ENCODE measurements around the gene FAM120A. TPM values are rescaled to one million over a fixed set of nuclear protein-coding genes. Genes with fewer than 3 reads are reported as not detected.

The FAM120A gene
- total RNA-seq, 5 donors from 2014 or later (not counting 1 experiment from before 2014, with no cell fraction given) = 76.0 to 96.3 (median 93.5) TPM

- Mint-ChIP-seq H3K4me1 (peaks cover 34 to 55% (median 54%) of the 10 kb centered on the region in 3 donors), H3K27ac (no peak overlapping the region), H3K27me3 (no peaks in the 10 kb centered on the region), H3K9me3 (no peaks in the 10 kb centered on the region), H3K4me3 (no peak overlapping the region), H3K36me3 (peaks cover 42% of the 10 kb centered on the region)
- Histone ChIP-seq H3K36me3 (ENCODE audit: control insufficient read depth in 2 of 2, extremely low read depth in 1 of 2, insufficient read depth in 1 of 2, low read length in 1 of 2) (peaks cover 2 to 35% of the 10 kb centered on the region in 2 donors), H3K9me3 (no peaks in the 10 kb centered on the region), H3K4me1 (ENCODE audit: control insufficient read depth in 1 of 2, extremely low read depth in 1 of 2, insufficient read depth in 2 of 2, low read length in 2 of 2) (peaks cover 2 to 6% of the 10 kb centered on the region in 2 experiments), H3K4me3 (ENCODE audit: control insufficient read depth in 1 of 2, extremely low read depth in 1 of 2, low read length in 1 of 2) (no peak overlapping the region), H3K27me3 (replicated peaks in 1 of 2; ENCODE audit: control insufficient read depth in 2 of 2, extremely low read depth in 1 of 2, insufficient read depth in 2 of 2, low read length in 1 of 2) (no peaks in the 10 kb centered on the region), H3K27ac (ENCODE audit: low read length) (no peak overlapping the region)
- DNase-seq (no peak), ATAC-seq (replicated peaks in 1 of 4) (no peak)
- WGBS (ENCODE audit: insufficient coverage) = 100% methylated on average over 2 of the region's 5 CpGs
- POLR2A ChIA-PET = no interaction called here
- CTCF ChIA-PET = no interaction called here
These were observed 21.9 kb downstream of the FAM120A start for GRCh38 chr9:93473411-93473810.

DNA sequence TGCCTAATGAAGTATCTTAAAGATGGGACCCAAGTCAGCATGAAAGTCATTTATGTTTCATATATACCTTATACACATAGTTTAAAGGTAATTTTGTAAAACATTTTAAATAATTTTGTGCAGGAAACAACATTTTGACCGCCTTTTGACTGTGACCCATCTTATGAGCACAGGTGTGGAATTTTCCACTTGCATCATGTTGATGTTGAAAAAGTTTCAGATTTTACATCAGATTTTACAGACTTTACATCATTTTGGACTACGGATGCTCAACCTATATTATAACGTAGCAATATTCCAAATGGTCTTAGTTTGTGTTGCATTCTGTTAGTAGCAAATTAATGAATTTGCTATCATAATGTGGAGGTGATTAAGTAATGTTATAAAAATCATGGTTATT lies 23.6 kb downstream of the FAM120A start:
- Mint-ChIP-seq H3K27ac (no peak overlapping the region), H3K4me1 (peaks cover 25 to 48% (median 47%) of the 10 kb centered on the region in 3 donors), H3K36me3 (peaks cover 47% of the 10 kb centered on the region), H3K9me3 (no peaks in the 10 kb centered on the region), H3K27me3 (no peaks in the 10 kb centered on the region), H3K4me3 (no peak overlapping the region)
- CTCF ChIA-PET = interaction anchor here in 1 of 2 donors (0.6 kb wide), 2 partner anchors 211 to 1412 kb away, joined by 3 read pairs; no protein-coding TSS in a partner anchor
- Histone ChIP-seq H3K4me1 (ENCODE audit: control insufficient read depth in 1 of 2, extremely low read depth in 1 of 2, insufficient read depth in 2 of 2, low read length in 2 of 2) (no peaks in the 10 kb centered on the region), H3K9me3 (no peaks in the 10 kb centered on the region), H3K27me3 (replicated peaks in 1 of 2; ENCODE audit: control insufficient read depth in 2 of 2, extremely low read depth in 1 of 2, insufficient read depth in 2 of 2, low read length in 1 of 2) (no peaks in the 10 kb centered on the region), H3K27ac (ENCODE audit: low read length) (no peak overlapping the region), H3K4me3 (ENCODE audit: control insufficient read depth in 1 of 2, extremely low read depth in 1 of 2, low read length in 1 of 2) (no peak overlapping the region), H3K36me3 (ENCODE audit: control insufficient read depth in 2 of 2, extremely low read depth in 1 of 2, insufficient read depth in 1 of 2, low read length in 1 of 2) (peaks cover 2 to 35% of the 10 kb centered on the region in 2 donors)
- DNase-seq (no peak), ATAC-seq (replicated peaks in 1 of 4) (no peak)
- POLR2A ChIA-PET = interaction anchor here in 1 of 2 donors (0.6 kb wide), 1 partner anchor 205 kb away, joined by 3 read pairs; no protein-coding TSS in a partner anchor
- no CpG with 5 or more reads among the region's 3 CpGs for WGBS (ENCODE audit: insufficient coverage)

DNA sequence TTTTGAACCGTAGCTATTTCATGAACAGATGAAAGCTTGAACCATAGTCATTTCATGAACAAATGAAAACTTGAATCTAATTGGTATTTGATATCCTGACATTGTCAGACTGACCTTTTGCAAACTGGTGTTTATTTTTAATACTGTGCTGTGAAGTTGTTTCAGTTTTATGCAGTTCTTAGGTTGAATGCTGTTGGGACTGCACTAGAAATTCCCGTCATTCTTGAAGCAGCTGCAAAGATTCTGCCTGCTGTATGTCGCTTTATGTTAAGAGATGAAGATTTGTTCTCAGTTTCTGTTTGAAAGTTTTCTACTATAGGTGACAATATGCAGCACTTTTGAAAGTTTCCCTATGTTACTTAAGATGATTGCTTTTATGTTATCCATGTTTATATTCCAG lies 24.4 kb downstream of the FAM120A start:
- H3K4me1 ChIP-seq (ENCODE audit: control insufficient read depth in 1 of 2, extremely low read depth in 1 of 2, insufficient read depth in 2 of 2, low read length in 2 of 2) = peaks cover 0 to 2% of the 10 kb centered on the region in 2 experiments
- H3K27ac ChIP-seq (ENCODE audit: low read length) = no peak overlapping the region
- POLR2A ChIA-PET = no interaction called here
- Mint-ChIP-seq H3K36me3 (peaks cover 46% of the 10 kb centered on the region), H3K27ac (no peak overlapping the region), H3K27me3 (no peaks in the 10 kb centered on the region), H3K4me3 (no peak overlapping the region), H3K9me3 (no peaks in the 10 kb centered on the region), H3K4me1 (peaks cover 25 to 45% (median 44%) of the 10 kb centered on the region in 3 donors)
- 83% methylated on average over 1 of the region's 3 CpGs for WGBS (ENCODE audit: insufficient coverage)
- H3K27me3 ChIP-seq (replicated peaks in 1 of 2; ENCODE audit: control insufficient read depth in 2 of 2, extremely low read depth in 1 of 2, insufficient read depth in 2 of 2, low read length in 1 of 2) = no peaks in the 10 kb centered on the region
- ATAC-seq (replicated peaks in 1 of 4) (no peak), DNase-seq (no peak)
- peaks cover 5 to 37% of the 10 kb centered on the region in 2 donors for H3K36me3 ChIP-seq (ENCODE audit: control insufficient read depth in 2 of 2, extremely low read depth in 1 of 2, insufficient read depth in 1 of 2, low read length in 1 of 2)
- CTCF ChIA-PET = interaction anchor here in 1 of 2 donors (0.6 kb wide), 2 partner anchors 212 to 1413 kb away, joined by 3 read pairs; no protein-coding TSS in a partner anchor
- H3K4me3 ChIP-seq (ENCODE audit: control insufficient read depth in 1 of 2, extremely low read depth in 1 of 2, low read length in 1 of 2) = no peak overlapping the region
- H3K9me3 ChIP-seq = no peaks in the 10 kb centered on the region

DNA sequence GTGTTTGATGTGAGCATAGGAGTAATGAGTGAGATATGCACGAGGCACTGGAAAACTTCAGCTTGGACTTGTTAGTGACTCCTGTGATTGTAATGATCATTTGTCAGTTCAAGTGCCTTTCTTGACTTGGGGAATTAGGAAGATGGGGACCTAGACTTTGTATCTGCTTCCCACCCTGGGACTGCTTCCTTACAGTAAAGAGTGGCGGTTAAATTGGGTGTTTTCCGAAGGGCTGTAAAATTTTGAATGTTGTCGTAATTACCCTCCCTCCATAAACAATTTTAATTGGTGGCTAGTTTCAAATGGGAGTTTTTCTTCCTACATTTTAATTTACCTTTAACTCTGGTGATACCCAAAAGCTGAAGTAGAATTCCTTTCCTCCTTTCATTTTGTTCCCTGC lies 25.4 kb downstream of the FAM120A start:
- Mint-ChIP-seq H3K36me3 (peaks cover 48% of the 10 kb centered on the region), H3K4me1 (peaks cover 31 to 48% (median 48%) of the 10 kb centered on the region in 3 donors), H3K4me3 (no peak overlapping the region), H3K27ac (no peak overlapping the region), H3K9me3 (no peaks in the 10 kb centered on the region), H3K27me3 (no peaks in the 10 kb centered on the region)
- H3K9me3 ChIP-seq = no peaks in the 10 kb centered on the region
- no peak overlapping the region for H3K27ac ChIP-seq (ENCODE audit: low read length)
- DNase-seq (no peak), ATAC-seq (replicated peaks in 1 of 4) (no peak)
- no peaks in the 10 kb centered on the region for H3K27me3 ChIP-seq (replicated peaks in 1 of 2; ENCODE audit: control insufficient read depth in 2 of 2, extremely low read depth in 1 of 2, insufficient read depth in 2 of 2, low read length in 1 of 2)
- POLR2A ChIA-PET = no interaction called here
- H3K36me3 ChIP-seq (ENCODE audit: control insufficient read depth in 2 of 2, extremely low read depth in 1 of 2, insufficient read depth in 1 of 2, low read length in 1 of 2) = peaks cover 7 to 33% of the 10 kb centered on the region in 2 donors
- CTCF ChIA-PET = interaction anchor here in 1 of 2 donors (0.6 to 0.9 kb wide), 3 partner anchors 13 to 449 kb away, joined by 3 to 4 read pairs (median 3); no protein-coding TSS in a partner anchor
- no peak overlapping the region for H3K4me3 ChIP-seq (ENCODE audit: control insufficient read depth in 1 of 2, extremely low read depth in 1 of 2, low read length in 1 of 2)
- 100% methylated on average over 1 of the region's 4 CpGs for WGBS (ENCODE audit: insufficient coverage)
- H3K4me1 ChIP-seq (ENCODE audit: control insufficient read depth in 1 of 2, extremely low read depth in 1 of 2, insufficient read depth in 2 of 2, low read length in 2 of 2) = peaks cover 0 to 4% of the 10 kb centered on the region in 2 experiments

DNA sequence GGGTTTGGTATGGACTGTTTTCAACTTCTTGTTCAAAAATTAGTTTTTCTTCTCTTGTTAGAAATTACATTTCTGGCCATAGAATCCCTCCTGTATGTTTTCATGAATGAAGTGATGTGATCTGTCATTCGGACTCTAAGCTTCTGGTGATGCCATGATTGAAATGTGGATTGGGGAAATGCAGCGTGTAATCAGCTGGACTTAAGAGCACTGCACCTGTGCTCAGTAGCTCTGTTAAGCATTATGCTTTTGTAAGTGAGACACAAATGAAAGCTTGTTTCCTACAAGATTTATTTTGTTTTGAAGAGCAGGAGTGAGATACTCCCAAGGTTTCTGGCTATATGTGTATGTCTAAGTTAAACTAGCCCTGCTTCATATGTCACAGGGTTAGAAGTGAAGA lies 25.9 kb downstream of the FAM120A start:
- Histone ChIP-seq H3K4me1 (ENCODE audit: control insufficient read depth in 1 of 2, extremely low read depth in 1 of 2, insufficient read depth in 2 of 2, low read length in 2 of 2) (peaks cover 0 to 4% of the 10 kb centered on the region in 2 experiments), H3K36me3 (ENCODE audit: control insufficient read depth in 2 of 2, extremely low read depth in 1 of 2, insufficient read depth in 1 of 2, low read length in 1 of 2) (peaks cover 9 to 33% of the 10 kb centered on the region in 2 donors), H3K27ac (ENCODE audit: low read length) (no peak overlapping the region), H3K9me3 (no peaks in the 10 kb centered on the region), H3K27me3 (replicated peaks in 1 of 2; ENCODE audit: control insufficient read depth in 2 of 2, extremely low read depth in 1 of 2, insufficient read depth in 2 of 2, low read length in 1 of 2) (no peaks in the 10 kb centered on the region), H3K4me3 (ENCODE audit: control insufficient read depth in 1 of 2, extremely low read depth in 1 of 2, low read length in 1 of 2) (no peak overlapping the region)
- WGBS (ENCODE audit: insufficient coverage) = 83% methylated on average over 1 of the region's 2 CpGs
- no peak for ATAC-seq (replicated peaks in 1 of 4)
- Mint-ChIP-seq H3K9me3 (no peaks in the 10 kb centered on the region), H3K4me1 (peaks cover 33 to 47% (median 45%) of the 10 kb centered on the region in 3 donors), H3K4me3 (no peak overlapping the region), H3K27me3 (no peaks in the 10 kb centered on the region), H3K36me3 (peaks cover 44% of the 10 kb centered on the region), H3K27ac (no peak overlapping the region)
- CTCF ChIA-PET = no interaction called here
- no peak for DNase-seq
- POLR2A ChIA-PET = no interaction called here

DNA sequence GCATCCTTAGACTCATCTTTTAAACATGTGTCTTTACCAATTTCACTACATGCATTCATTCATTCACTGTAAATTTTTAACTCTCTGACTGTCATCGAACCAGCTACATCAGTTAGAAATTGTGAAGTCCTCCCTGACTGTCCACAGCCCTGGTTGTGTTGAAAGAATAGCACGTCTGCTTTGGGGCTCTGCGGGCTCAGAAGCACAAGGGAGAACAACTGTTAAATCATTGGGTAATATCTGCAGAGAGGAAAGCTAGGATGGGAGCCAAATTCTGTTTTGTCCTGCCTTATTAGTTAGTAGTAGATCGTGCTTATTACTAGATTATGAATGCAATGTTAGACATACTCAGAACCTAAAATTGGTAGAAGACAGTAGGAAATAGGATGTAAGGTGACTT lies 28.2 kb downstream of the FAM120A start:
- Histone ChIP-seq H3K9me3 (no peaks in the 10 kb centered on the region), H3K4me3 (ENCODE audit: control insufficient read depth in 1 of 2, extremely low read depth in 1 of 2, low read length in 1 of 2) (no peak overlapping the region), H3K4me1 (ENCODE audit: control insufficient read depth in 1 of 2, extremely low read depth in 1 of 2, insufficient read depth in 2 of 2, low read length in 2 of 2) (peaks cover 0 to 8% of the 10 kb centered on the region in 2 experiments), H3K27ac (ENCODE audit: low read length) (no peak overlapping the region), H3K36me3 (ENCODE audit: control insufficient read depth in 2 of 2, extremely low read depth in 1 of 2, insufficient read depth in 1 of 2, low read length in 1 of 2) (peaks cover 10 to 28% of the 10 kb centered on the region in 2 donors), H3K27me3 (replicated peaks in 1 of 2; ENCODE audit: control insufficient read depth in 2 of 2, extremely low read depth in 1 of 2, insufficient read depth in 2 of 2, low read length in 1 of 2) (no peaks in the 10 kb centered on the region)
- 100% methylated on average over 4 of the region's 4 CpGs for WGBS (ENCODE audit: insufficient coverage)
- ChIA-PET CTCF (no interaction called here), POLR2A (no interaction called here)
- ATAC-seq (replicated peaks in 1 of 4) = no peak
- Mint-ChIP-seq H3K4me1 (peaks cover 33 to 52% (median 44%) of the 10 kb centered on the region in 3 donors), H3K36me3 (peaks cover 49% of the 10 kb centered on the region), H3K4me3 (no peak overlapping the region), H3K27ac (no peak overlapping the region), H3K9me3 (no peaks in the 10 kb centered on the region), H3K27me3 (no peaks in the 10 kb centered on the region)
- no peak for DNase-seq

Measured in T-cell (primary cell).